IPS DF 19.7 (cell line): Measurements from ENCODE around the gene FRAT2.
"Not testable (repeated sequence)": the region's sequence is repeated elsewhere in the genome, so short reads cannot be mapped to it uniquely, and the experiment has no call there.

Source experiments
- DNase-seq: peaks from one replicate; pipeline ENCODE4 v3.0.0-alpha.2; 2013; ENCODE audit warnings: low read depth, low spot score

FRAT2 gene

GRCh38 chr10:97291357-97292096 lies 43.0 kb downstream of the FRAT2 start:
- DNase-seq, result no peak

- DNase-seq, result not testable (repeated sequence)
These were observed 43.8 kb downstream of the FRAT2 start for GRCh38 chr10:97290576-97291356.

GRCh38 chr10:97290076-97290475 lies 44.5 kb downstream of the FRAT2 start:
- not testable (repeated sequence) for DNase-seq
